Muscle of leg (tissue), 11 donors: ENCODE results near the gene NOS1AP. TPM values are rescaled to one million over a fixed set of nuclear protein-coding genes. Genes with fewer than 3 reads are reported as not detected.
A peak's percentile ranks its signal among the peaks of the same experiment; 100 is the strongest.

Experiments used
- DNase-seq: peaks from one replicate; pipeline ENCODE4 v3.0.0; 2013
- H3K27ac ChIP-seq: one replicate; pipeline ENCODE4 v1.5.1; 2013; ENCODE audit warnings: mild to moderate bottlenecking, low read length, control low read depth
- H3K27me3 ChIP-seq: one replicate; pipeline ENCODE4 v1.6.1; 2013; ENCODE audit warnings: low read length; ENCODE audit not compliant: control insufficient read depth, insufficient read depth
- H3K36me3 ChIP-seq: one replicate; pipeline ENCODE4 v1.6.1; 2013; ENCODE audit warnings: low read length; ENCODE audit not compliant: control insufficient read depth, insufficient read depth
- H3K4me1 ChIP-seq: one replicate; pipeline ENCODE4 v1.6.1; 2013; ENCODE audit warnings: low read length; ENCODE audit not compliant: control insufficient read depth, insufficient read depth
- H3K4me3 ChIP-seq: one replicate; pipeline ENCODE4 v1.5.1; 2013; ENCODE audit warnings: low read length, control low read depth
- H3K9me3 ChIP-seq: replicated peaks from 2 replicates; pipeline ENCODE4 v1.6.1; 2013; ENCODE audit warnings: low read depth, low read length; ENCODE audit not compliant: control insufficient read depth
- WGBS: methylation state at CpG from one replicate; pipeline ENCODE4 v1.1.5; 2013; ENCODE audit warnings: missing lambda C conversion rate; ENCODE audit not compliant: insufficient coverage; 5-methylcytosine and 5-hydroxymethylcytosine counted together
- polyA plus RNA-seq, 8 donors: library from polyadenylated mRNA; unstranded; fragments of 120-200 nt; gene quantifications; one replicate each; pipeline versions ENCODE4 v1.2.1 to v1.2.3, GENCODE V29; 2013; ENCODE audit warnings: inconsistent platforms in 1 of 8, low replicate concordance in 1 of 8; ENCODE audit not compliant: insufficient read length in 8 of 8, insufficient read depth in 1 of 8
- total RNA-seq: library from RNA; stranded (reverse); fragments of 120-200 nt; gene quantifications from one replicate; pipeline ENCODE4 v1.2.4, GENCODE V29; 2013

Gene NOS1AP
- total and polyA plus RNA-seq, 9 donors, result 0.40 to 1.8 (median 0.88) TPM

DNA sequence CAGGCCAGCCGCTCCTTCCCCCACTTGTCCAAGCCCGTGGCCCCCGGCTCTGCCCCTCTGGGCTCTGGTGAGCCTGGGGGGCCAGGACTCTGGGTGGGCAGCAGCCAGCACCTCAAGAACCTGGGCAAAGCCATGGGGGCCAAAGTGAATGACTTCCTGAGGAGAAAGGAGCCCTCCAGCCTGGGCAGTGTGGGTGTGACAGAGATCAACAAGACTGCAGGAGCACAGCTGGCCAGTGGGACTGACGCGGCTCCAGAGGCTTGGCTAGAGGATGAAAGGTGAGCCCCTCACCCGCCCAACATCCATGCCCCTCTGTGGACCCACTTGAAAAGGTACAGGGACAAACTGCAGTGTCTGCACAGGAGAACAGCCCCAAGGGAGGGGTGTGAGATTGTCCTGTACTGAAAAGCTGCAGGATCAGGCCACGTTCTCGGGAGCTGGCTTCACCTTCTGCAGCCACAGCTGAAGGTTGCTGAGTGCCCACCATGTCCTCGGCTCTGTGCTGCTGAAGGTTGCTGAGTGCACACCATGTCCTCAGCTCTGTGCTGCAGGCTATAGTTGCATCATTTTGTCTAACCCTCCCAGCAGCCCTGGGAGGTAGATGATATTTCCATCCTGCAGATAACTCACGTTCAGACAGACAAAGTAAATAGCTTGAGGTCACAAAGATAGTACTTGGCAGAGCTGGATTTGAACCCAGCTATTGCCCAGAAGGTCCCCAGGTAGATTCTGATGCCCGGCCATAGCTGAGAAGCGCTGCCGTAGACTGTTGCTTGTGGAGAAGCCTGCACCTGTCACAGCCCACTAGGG, 312.7 kb downstream of the NOS1AP start:
- Histone ChIP-seq H3K27me3 (no peaks in the 10 kb centered on the region), H3K36me3 (no peaks in the 10 kb centered on the region), H3K4me3 (no peak overlapping the region), H3K9me3 (no peaks in the 10 kb centered on the region), H3K4me1 (peaks cover under 1% of the 10 kb centered on the region), H3K27ac (no peak overlapping the region)
- 90% methylated on average over 9 of the region's 13 CpGs for WGBS
- no peak for DNase-seq

DNA sequence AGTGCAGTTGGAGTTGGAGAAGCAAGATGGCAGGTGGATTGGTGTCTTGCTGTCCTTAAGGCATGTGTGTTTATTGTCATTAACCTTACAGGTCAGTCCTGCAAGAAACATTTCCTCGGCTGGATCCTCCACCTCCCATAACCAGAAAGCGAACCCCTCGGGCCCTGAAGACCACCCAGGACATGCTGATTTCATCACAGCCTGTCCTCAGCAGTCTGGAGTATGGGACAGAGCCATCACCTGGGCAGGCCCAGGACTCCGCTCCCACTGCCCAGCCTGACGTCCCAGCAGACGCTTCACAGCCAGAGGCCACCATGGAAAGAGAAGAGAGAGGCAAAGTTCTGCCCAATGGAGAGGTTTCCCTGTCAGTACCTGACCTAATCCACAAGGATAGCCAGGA, 313.6 kb downstream of the NOS1AP start:
- Histone ChIP-seq H3K9me3 (no peaks in the 10 kb centered on the region), H3K27me3 (no peaks in the 10 kb centered on the region), H3K27ac (no peak overlapping the region), H3K4me3 (no peak overlapping the region), H3K36me3 (no peaks in the 10 kb centered on the region), H3K4me1 (peaks cover 6% of the 10 kb centered on the region)
- DNase-seq, result no peak
- WGBS, result 77% methylated on average over 3 of the region's 6 CpGs

DNA sequence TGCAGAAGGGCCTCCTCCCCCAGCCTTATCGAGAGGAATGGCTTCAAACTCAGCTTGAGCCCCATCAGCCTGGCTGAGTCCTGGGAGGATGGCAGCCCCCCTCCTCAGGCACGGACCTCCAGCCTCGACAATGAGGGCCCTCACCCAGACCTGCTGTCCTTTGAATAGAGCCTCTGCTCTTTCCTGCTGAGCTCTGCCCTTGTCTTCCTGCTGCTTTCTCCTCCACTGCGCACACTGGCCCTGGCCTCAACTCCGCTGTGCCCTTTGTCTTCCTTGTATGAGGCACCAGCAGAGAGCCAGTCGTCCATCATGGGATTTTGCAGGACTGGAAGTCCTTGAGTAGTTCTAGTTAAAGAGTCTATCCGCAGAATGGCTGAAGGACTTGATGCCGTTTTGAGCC, 314.0 kb downstream of the NOS1AP start:
- 91% methylated on average over 8 of the region's 8 CpGs for WGBS

DNA sequence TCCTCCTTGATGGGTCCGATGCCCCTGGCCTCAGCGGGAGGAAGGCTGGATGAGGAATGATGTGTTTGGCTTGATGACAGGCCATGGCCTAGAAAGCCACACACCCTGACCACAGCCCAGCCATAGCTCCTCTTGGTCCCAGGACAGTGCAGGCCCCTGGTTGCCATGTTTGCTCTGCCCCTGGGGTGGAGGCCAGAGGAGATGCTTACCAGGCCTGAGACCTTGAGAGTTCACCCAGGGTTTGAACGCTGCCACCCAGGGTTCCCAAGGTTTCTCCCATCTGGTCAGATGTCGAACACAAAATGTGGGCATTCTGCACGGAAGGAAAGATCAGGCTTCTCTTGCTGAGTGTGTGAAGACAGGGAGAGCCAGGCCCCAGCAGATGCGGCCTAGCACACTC, 314.6 kb downstream of the NOS1AP start:
- WGBS, result 90% methylated on average over 4 of the region's 6 CpGs
- peaks cover 6% of the 10 kb centered on the region for H3K4me1 ChIP-seq
- no peaks in the 10 kb centered on the region for H3K9me3 ChIP-seq
- H3K36me3 ChIP-seq, result no peaks in the 10 kb centered on the region
- H3K27ac ChIP-seq, result no peak overlapping the region
- no peaks in the 10 kb centered on the region for H3K27me3 ChIP-seq
- no peak for DNase-seq
- no peak overlapping the region for H3K4me3 ChIP-seq

More for the DNA sequence above, 314.0 kb downstream of the NOS1AP start:
- H3K36me3 ChIP-seq, result no peaks in the 10 kb centered on the region
- H3K9me3 ChIP-seq, result no peaks in the 10 kb centered on the region
- peaks cover 6% of the 10 kb centered on the region for H3K4me1 ChIP-seq
- DNase-seq, result no peak
- no peak overlapping the region for H3K27ac ChIP-seq
- no peak overlapping the region for H3K4me3 ChIP-seq
- no peaks in the 10 kb centered on the region for H3K27me3 ChIP-seq

DNA sequence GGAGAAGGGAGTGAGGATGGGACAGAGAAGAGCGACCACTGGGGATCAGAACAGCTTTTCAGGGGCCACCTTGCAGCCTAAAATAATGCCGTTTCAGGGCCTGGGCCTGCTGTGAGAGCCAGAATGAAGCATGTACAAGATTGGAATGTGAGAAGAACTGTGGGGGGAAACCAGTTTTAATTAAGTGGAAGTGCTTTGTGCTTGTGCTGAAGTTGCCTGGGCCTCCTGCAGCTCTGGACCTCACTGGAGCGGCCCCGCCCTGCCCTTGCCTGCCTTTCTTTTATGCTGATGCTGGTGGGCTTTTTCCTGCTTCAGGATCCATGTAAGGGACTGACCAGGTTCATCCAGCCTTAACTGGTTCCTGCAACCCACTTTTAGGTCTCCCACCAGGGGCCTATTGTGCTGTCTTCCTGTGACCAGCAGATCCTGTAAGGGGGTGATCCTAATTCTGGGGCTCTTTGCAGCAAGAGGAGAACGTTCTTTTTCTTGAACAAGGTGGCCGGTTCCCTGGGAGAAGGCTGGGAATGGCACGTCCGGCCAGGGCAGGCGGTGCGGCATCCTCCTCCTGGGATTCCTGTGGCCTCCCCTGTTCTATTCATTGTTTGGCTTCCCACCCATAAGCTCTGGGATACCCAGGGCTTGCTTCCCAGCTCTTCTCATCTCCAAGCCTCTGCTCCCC, 315.2 kb downstream of the NOS1AP start:
- no peak for DNase-seq
- peaks cover 11% of the 10 kb centered on the region for H3K4me1 ChIP-seq
- no peak overlapping the region for H3K27ac ChIP-seq
- H3K9me3 ChIP-seq, result no peaks in the 10 kb centered on the region
- H3K27me3 ChIP-seq, result no peaks in the 10 kb centered on the region
- H3K36me3 ChIP-seq, result no peaks in the 10 kb centered on the region
- no peak overlapping the region for H3K4me3 ChIP-seq
- WGBS, result 96% methylated on average over 10 of the region's 10 CpGs

DNA sequence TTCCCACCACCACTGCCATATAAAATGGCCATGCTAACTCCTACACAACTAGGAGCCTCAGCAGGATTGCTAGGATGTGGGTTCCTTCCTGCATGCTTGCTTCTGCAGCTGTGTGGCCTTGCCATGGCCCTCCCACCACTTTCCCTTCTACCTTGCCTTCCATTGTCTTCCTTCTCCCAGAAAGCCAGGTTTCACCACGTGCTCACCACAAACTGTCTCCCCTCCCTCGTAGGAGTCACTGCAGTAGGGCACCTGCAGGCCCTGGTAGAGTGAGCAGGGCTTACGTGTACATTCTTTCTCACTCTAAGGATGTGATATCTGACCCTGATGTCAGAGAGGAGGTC, 315.8 kb downstream of the NOS1AP start:
- Histone ChIP-seq H3K27me3 (peaks cover 2% of the 10 kb centered on the region), H3K27ac (no peak overlapping the region), H3K4me3 (no peak overlapping the region), H3K9me3 (no peaks in the 10 kb centered on the region), H3K4me1 (peaks cover 15% of the 10 kb centered on the region), H3K36me3 (no peaks in the 10 kb centered on the region)
- DNase-seq, result no peak
- 80% methylated on average over 1 of the region's 3 CpGs for WGBS

DNA sequence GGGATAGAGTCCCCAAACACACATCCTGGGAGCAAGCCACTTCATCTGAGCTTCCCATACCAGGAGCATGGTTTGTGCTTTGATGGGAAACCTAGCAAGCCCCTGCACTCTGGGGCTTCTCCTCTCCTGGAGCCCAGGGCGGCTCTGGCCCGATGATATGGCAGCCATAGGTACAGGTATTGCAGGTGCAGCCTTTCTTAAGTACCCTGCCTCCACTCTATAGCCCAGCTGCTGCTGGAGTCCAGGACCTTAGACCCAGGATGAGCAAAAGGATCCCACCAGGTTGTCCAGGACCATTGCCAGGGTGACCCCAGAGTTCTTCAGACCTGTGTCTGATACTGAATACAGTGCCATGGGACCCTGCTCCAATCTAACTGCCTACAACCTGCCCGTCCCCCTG, 316.2 kb downstream of the NOS1AP start:
- Histone ChIP-seq H3K27ac (no peak overlapping the region), H3K36me3 (no peaks in the 10 kb centered on the region), H3K9me3 (no peaks in the 10 kb centered on the region), H3K27me3 (peaks cover 2% of the 10 kb centered on the region), H3K4me1 (peaks cover 15% of the 10 kb centered on the region), H3K4me3 (no peak overlapping the region)
- 72% methylated on average over 3 of the region's 3 CpGs for WGBS
- DNase-seq, result no peak

DNA sequence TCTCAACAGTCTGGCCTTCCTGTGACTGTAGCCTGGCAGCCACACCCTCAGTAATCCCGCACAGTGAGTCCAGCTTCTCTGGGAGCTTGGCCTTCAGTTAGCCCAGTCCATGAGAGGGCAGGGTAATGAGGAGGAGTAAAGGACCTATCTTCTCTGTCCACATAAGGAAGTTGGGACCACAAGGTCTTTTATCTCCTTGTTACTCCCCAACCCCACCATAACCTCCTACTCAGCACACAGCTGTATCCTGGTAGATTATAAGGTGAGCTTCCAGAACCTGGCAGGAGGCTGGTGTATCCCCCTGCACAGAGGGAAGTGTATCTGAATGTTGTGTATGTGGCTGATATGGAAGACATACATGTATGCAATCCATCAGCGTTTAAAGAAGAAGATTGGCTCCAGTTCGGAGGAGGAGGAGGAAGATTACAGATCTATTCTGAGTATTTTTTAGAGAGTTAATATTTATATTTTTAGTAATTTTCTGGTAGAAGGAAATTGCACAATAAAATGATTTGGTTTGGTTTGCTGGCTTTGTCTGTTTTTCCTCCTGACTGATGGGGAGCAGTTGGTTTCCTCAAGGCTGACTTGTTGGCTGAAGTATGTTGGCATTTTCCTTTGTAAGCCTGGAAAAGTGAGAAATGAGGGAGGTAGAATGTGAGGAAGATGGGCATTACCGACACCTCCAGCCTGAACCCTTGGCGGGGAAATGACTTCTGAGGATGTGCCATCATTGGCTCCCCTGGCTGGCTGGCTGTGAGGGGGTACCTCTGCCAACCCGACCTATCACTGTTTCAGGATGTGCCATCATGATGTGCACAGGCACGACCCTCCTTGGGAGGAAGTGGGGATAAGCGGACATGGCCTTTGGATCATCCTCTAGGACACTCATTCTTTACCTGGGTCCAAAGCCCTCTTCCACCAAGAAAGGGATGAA, 317.1 kb downstream of the NOS1AP start:
- Histone ChIP-seq H3K4me3 (no peak overlapping the region), H3K36me3 (no peaks in the 10 kb centered on the region), H3K27me3 (peaks cover 2% of the 10 kb centered on the region), H3K27ac (no peak overlapping the region), H3K4me1 (peaks cover 15% of the 10 kb centered on the region), H3K9me3 (no peaks in the 10 kb centered on the region)
- WGBS, result 90% methylated on average over 2 of the region's 8 CpGs
- DNase-seq, result no peak

DNA sequence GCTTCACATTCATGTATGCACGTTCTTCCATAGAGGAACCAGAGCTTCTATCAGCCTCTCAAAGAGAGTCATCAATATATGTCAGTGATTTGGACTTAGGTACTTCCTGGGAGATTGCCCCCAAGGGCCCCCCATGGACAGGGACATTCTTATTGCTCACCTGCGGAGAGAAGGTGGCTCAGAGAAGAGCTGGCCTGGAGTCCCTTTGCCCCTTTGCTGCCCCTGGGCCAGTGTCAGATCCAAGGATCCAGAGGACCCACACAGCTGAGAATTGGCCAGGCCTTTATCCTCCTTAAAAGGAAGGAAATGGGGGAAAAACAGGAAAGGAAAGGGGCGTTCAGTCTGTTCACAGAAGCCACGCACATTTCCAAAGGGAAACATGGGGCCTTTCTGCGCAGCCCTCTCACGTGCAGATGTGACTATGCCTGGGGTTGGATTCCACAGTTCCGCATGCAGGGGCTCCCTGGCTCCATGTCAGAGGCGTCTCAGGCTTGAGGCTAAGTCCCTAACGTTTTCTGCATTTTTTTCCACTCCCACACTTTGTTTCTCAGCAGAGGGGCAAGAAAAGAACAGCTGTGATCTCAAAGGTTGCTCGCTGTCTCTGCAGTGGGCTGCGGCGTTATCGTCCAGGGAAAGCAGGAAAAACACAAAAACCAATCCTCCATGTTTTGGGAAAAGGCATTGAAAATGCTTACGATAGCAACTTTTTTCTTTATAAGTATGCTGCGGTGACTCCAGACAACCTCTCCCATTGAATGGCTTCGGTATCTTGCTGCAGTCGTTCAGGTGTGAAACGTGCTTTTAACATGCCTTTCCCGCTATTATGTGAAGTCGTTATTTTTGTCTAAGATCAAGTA, 318.0 kb downstream of the NOS1AP start:
- Histone ChIP-seq H3K27me3 (peaks cover 2% of the 10 kb centered on the region), H3K27ac (no peak overlapping the region), H3K4me1 (peaks cover 16% of the 10 kb centered on the region), H3K4me3 (no peak overlapping the region), H3K9me3 (no peaks in the 10 kb centered on the region), H3K36me3 (no peaks in the 10 kb centered on the region)
- DNase-seq, result peak; percentile 12
- WGBS, result 44% methylated on average over 7 of the region's 20 CpGs
